PC-3 (cell line): ENCODE measurements around the gene ERGIC3. TPM values are rescaled to one million over a fixed set of nuclear protein-coding genes. Genes with fewer than 3 reads are reported as not detected.

ENCODE experiments used
- ATAC-seq: fragments of 200-7000 bp; cut with Tn5 transposase; 2 replicates; pipeline ENCODE4 v1.9.1; 2020; ENCODE audit warnings: mild to moderate bottlenecking, moderate library complexity
- BruUV-seq: library from RNA; stranded (reverse); fragments of 400-500 nt; replicated peaks from 2 replicates; lab custom pipeline; 2021; lab: Mats Ljungman, UMichigan
- CTCF ChIA-PET: fragments of 300-600 bp; sonication (Branson Sonifier 250); formaldehyde crosslinking; loops from one replicate; lab custom pipeline; 2022; ENCODE audit warnings: antibody characterized with exemption; lab: Charles Lee
- POLR2A ChIA-PET: fragments of 300-600 bp; sonication (Branson Sonifier 250); formaldehyde crosslinking; loops from one replicate; lab custom pipeline; 2022; ENCODE audit warnings: antibody characterized with exemption; ENCODE audit not compliant: unreplicated experiment; lab: Charles Lee
- DNase-seq: peaks from one replicate; pipeline ENCODE4 v3.0.0-alpha.2; 2015
- H2AFZ ChIP-seq: fragments of 300-600 bp; sonication (generic); 2 replicates; pipeline ENCODE4 v1.6.0; 2016; ENCODE audit warnings: antibody characterized with exemption, low read length
- H3F3A ChIP-seq: fragments of 300-600 bp; sonication (generic); one replicate; pipeline ENCODE4 v1.6.0; 2017; ENCODE audit warnings: antibody characterized with exemption, low read length, control low read depth, mild to moderate bottlenecking; ENCODE audit not compliant: unreplicated experiment
- H3K27ac ChIP-seq: fragments of 300-600 bp; sonication (generic); 2 replicates; pipeline ENCODE4 v1.5.1; 2016; ENCODE audit warnings: mild to moderate bottlenecking, low read length
- H3K27me3 ChIP-seq: fragments of 300-600 bp; sonication (generic); 2 replicates; pipeline ENCODE4 v1.6.1; 2016; ENCODE audit warnings: low read length, mixed read lengths
- H3K36me3 ChIP-seq: fragments of 300-600 bp; sonication (generic); 2 replicates; pipeline ENCODE4 v1.6.1; 2016; ENCODE audit warnings: low read depth, mixed run types, low read length, mixed read lengths
- H3K4me1 ChIP-seq: fragments of 300-600 bp; sonication (generic); 2 replicates; pipeline ENCODE4 v1.5.1; 2016; ENCODE audit warnings: low read length; ENCODE audit not compliant: insufficient read depth
- H3K4me2 ChIP-seq: fragments of 300-600 bp; sonication (generic); 2 replicates; pipeline ENCODE4 v1.6.0; 2016; ENCODE audit warnings: low read length
- H3K4me3 ChIP-seq: fragments of 300-600 bp; sonication (generic); 2 replicates; pipeline ENCODE4 v1.5.1; 2016; ENCODE audit warnings: mild to moderate bottlenecking, low read length, mixed read lengths
- H3K79me2 ChIP-seq: fragments of 300-600 bp; sonication (generic); 2 replicates; pipeline ENCODE4 v1.6.1; 2017; ENCODE audit warnings: low read length, mixed read lengths
- H3K9ac ChIP-seq: fragments of 300-600 bp; sonication (generic); 2 replicates; pipeline ENCODE4 v1.6.0; 2016; ENCODE audit warnings: mild to moderate bottlenecking, low read length
- H3K9me2 ChIP-seq: fragments of 300-600 bp; sonication (generic); replicated peaks from 2 replicates; pipeline ENCODE4 v1.6.1; 2016; ENCODE audit warnings: mixed run types, low read length, mixed read lengths
- H3K9me3 ChIP-seq: fragments of 300-600 bp; sonication (generic); 2 replicates; pipeline ENCODE4 v1.6.1; 2016; ENCODE audit warnings: low read length, mixed read lengths
- H4K20me1 ChIP-seq: fragments of 300-600 bp; sonication (generic); 2 replicates; pipeline ENCODE4 v1.6.1; 2016; ENCODE audit warnings: low read length, mixed read lengths
- EZH2 ChIP-seq: fragments of 300-600 bp; sonication (generic); IDR thresholded peaks from one replicate; pipeline ENCODE4 v1.6.1; 2017; ENCODE audit warnings: antibody characterized with exemption, mild to moderate bottlenecking, low read length; ENCODE audit not compliant: unreplicated experiment
- EZH2phosphoT487 ChIP-seq: fragments of 300-600 bp; sonication (generic); IDR thresholded peaks from 2 replicates; pipeline ENCODE4 v1.6.1; 2018; ENCODE audit warnings: mild to moderate bottlenecking, antibody characterized with exemption, low read length, borderline replicate concordance
- intact Hi-C: fragments of 100-400 bp; cut with micrococcal nuclease; formaldehyde crosslinking; loops from 2 replicates; pipeline ENCODE4 v1.9.0; 2023
- total RNA-seq: library from RNA; depleted of rRNA; stranded (reverse); fragments of >200 nt; gene quantifications from 2 replicates; pipeline ENCODE4 v1.2.3, GENCODE V29; 2014
- TF ChIP-seq, protein P1 (sequence below): fragments of 300-600 bp; sonication (generic); conservative IDR thresholded peaks from 2 replicates; pipeline ENCODE4 v1.5.1; 2017; ENCODE audit warnings: antibody characterized with exemption, low read depth, mild to moderate bottlenecking, low read length

Gene ERGIC3
- total RNA-seq, 1 experiment from 2014 or later = 284 TPM

DNA sequence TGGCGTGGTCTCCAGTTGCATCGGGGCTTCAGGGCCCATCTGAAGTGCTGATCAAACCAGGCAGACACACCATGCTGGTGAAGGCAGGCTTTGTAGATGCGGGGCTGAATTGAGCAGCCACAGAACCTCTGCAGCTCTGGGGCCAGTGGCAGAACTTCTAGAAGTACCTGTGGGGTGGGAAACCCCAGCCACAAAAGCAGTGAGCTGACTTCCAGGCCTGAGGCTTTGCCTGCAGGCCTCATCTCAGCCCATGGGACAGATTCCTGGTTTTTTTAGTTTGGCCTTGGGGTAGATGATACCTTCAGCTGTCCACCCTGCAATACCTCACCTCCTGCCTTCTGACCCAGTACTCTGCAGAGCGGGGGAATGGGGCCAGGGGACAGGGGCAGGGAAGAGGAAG, 26.5 kb upstream of the ERGIC3 start:
- peak overlapping the region; percentile 24; the same call in 1 of the 2 replicates for H3K9ac ChIP-seq
- H3K9me3 ChIP-seq = no peaks in the 10 kb centered on the region
- peak overlapping the region; percentile 89 for H3K27ac ChIP-seq
- ChIA-PET CTCF (no interaction called here), POLR2A (interaction anchor here (0.7 kb wide), 1 partner anchor 1403 kb away, joined by 4 read pairs; the partner anchor contains the start of gene EIF2S2)
- peaks cover 4% of the 10 kb centered on the region for H3F3A ChIP-seq
- no TSS peak for BruUV-seq
- no peak overlapping the region for H2AFZ ChIP-seq
- H3K9me2 ChIP-seq = no peaks in the 10 kb centered on the region
- ATAC-seq (no peak), DNase-seq (no peak)
- no peak overlapping the region for H3K4me3 ChIP-seq
- no peaks in the 10 kb centered on the region for H3K79me2 ChIP-seq
- intact Hi-C loops = loop anchor here (10.0 kb wide), 1 partner anchor 149 kb away; the partner anchor contains the start of genes CPNE1 and RBM12
- TF ChIP-seq EZH2 (no peak), EZH2phosphoT487 (no peak)
- TF ChIP-seq, protein P1, sequence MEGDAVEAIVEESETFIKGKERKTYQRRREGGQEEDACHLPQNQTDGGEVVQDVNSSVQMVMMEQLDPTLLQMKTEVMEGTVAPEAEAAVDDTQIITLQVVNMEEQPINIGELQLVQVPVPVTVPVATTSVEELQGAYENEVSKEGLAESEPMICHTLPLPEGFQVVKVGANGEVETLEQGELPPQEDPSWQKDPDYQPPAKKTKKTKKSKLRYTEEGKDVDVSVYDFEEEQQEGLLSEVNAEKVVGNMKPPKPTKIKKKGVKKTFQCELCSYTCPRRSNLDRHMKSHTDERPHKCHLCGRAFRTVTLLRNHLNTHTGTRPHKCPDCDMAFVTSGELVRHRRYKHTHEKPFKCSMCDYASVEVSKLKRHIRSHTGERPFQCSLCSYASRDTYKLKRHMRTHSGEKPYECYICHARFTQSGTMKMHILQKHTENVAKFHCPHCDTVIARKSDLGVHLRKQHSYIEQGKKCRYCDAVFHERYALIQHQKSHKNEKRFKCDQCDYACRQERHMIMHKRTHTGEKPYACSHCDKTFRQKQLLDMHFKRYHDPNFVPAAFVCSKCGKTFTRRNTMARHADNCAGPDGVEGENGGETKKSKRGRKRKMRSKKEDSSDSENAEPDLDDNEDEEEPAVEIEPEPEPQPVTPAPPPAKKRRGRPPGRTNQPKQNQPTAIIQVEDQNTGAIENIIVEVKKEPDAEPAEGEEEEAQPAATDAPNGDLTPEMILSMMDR = no peak
- peak overlapping the region; percentile 72 for H3K4me2 ChIP-seq
- peaks cover 14% of the 10 kb centered on the region; the same call in 1 of the 2 replicates for H3K36me3 ChIP-seq
- peaks cover 25% of the 10 kb centered on the region for H3K4me1 ChIP-seq
- no peaks in the 10 kb centered on the region for H3K27me3 ChIP-seq
- no peaks in the 10 kb centered on the region for H4K20me1 ChIP-seq

DNA sequence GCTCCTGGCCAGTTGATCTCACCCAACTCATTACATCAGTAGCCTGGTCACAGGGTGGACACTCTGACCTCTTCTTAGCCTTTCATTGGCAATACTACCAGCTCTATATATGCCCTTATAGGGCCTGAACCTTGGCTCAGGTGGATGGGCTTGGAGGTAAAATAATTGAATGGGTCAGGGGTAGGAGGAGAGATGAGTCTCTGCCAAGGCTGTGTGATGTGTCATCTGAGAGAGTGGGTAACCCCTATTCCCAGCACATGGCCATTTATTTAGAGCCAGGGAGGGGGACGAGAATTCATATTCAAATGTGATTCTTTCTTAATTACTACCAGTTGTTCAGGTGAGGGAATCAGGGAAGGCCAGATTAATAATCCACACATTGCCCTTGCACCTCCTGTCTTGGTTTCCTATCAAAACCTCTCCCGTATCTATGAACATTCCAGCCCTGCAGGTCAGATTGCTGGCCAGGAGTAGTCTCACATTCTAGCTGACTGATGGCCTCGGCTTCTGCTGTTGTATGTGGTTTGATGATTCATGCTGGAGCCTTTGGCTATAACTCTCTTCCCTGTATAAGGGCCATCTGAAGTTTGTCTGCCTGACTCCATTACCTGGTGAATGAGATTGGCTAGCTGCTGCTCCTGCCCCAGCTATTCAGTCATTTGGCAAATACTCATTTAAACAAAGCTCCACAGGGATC, 25.8 kb upstream of the ERGIC3 start:
- Histone ChIP-seq H3K9ac (peak overlapping the region; percentile 28; the same call in 1 of the 2 replicates), H3K4me3 (peak overlapping the region; percentile 27; the same call in 1 of the 2 replicates), H3K27me3 (no peaks in the 10 kb centered on the region), H4K20me1 (no peaks in the 10 kb centered on the region), H3K9me3 (no peaks in the 10 kb centered on the region), H3K79me2 (no peaks in the 10 kb centered on the region), H3K27ac (peak overlapping the region; percentile 89), H2AFZ (peak overlapping the region; percentile 52), H3K9me2 (no peaks in the 10 kb centered on the region), H3F3A (peaks cover 4% of the 10 kb centered on the region), H3K4me2 (peak overlapping the region; percentile 72), H3K4me1 (peaks cover 25% of the 10 kb centered on the region), H3K36me3 (peaks cover 14% of the 10 kb centered on the region; the same call in 1 of the 2 replicates)
- ChIA-PET CTCF (interaction anchor here (0.6 kb wide), 1 partner anchor 436 kb away, joined by 3 read pairs; no protein-coding TSS in a partner anchor), POLR2A (interaction anchor here (0.6 to 1.0 kb wide), 3 partner anchors 100 to 1404 kb away, joined by 3 to 4 read pairs (median 3); partner anchors contain the start of genes EIF2S2 and SPAG4)
- BruUV-seq = no TSS peak
- peak; percentile 97 for ATAC-seq
- intact Hi-C loops = loop anchor here (2.0 to 10.0 kb wide), 2 partner anchors 101 to 149 kb away; partner anchors contain the start of genes CPNE1 and RBM12
- no peak for TF ChIP-seq EZH2phosphoT487
- no peak for TF ChIP-seq EZH2
- TF ChIP-seq, protein P1 = no peak
- DNase-seq = peak; percentile 95
